Measurements from ENCODE around the gene NCLN.
"Not testable (repeated sequence)": the region's sequence is repeated elsewhere in the genome, so short reads cannot be mapped to it uniquely, and the experiment has no call there.

NCLN gene

GRCh38 chr19:3231288-3231687, 45.6 kb downstream of the NCLN start:
- H3K36me3 ChIP-seq (ENCODE audit: control insufficient read depth, insufficient read depth, low read length): no peaks in the 10 kb centered on the region
- H3K27ac ChIP-seq (ENCODE audit: insufficient read depth, low read depth, low read length, poor library complexity, severe bottlenecking): no peak overlapping the region
- WGBS, 2 experiments: 92 to 95% methylated on average over 1 of the region's 1 CpG
- no peaks in the 10 kb centered on the region for H3K9me3 ChIP-seq (ENCODE audit: control insufficient read depth, low read length)
- H3K4me1 ChIP-seq (ENCODE audit: control insufficient read depth, insufficient read depth, low read length): peaks cover 12% of the 10 kb centered on the region
- peaks cover 20% of the 10 kb centered on the region for H3K27me3 ChIP-seq (ENCODE audit: control insufficient read depth, insufficient read depth, low read length, poor library complexity, severe bottlenecking)
- no peak overlapping the region for H3K4me3 ChIP-seq (ENCODE audit: insufficient read depth, low read depth, low read length)

- no peaks in the 10 kb centered on the region for H3K36me3 ChIP-seq (ENCODE audit: control insufficient read depth, insufficient read depth, low read length)
- peaks cover 12% of the 10 kb centered on the region for H3K27me3 ChIP-seq (ENCODE audit: control insufficient read depth, insufficient read depth, low read length, poor library complexity, severe bottlenecking)
- no peak overlapping the region for H3K4me3 ChIP-seq (ENCODE audit: insufficient read depth, low read depth, low read length)
- no peaks in the 10 kb centered on the region for H3K9me3 ChIP-seq (ENCODE audit: control insufficient read depth, low read length)
- WGBS, 2 experiments: 92% methylated on average over 4 of the region's 4 CpGs
- peaks cover 6% of the 10 kb centered on the region for H3K4me1 ChIP-seq (ENCODE audit: control insufficient read depth, insufficient read depth, low read length)
- no peak overlapping the region for H3K27ac ChIP-seq (ENCODE audit: insufficient read depth, low read depth, low read length, poor library complexity, severe bottlenecking)
Observed at GRCh38 chr19:3233116-3233515, 47.4 kb downstream of the NCLN start.

- Histone ChIP-seq H3K27me3 (ENCODE audit: control insufficient read depth, insufficient read depth, low read length, poor library complexity, severe bottlenecking) (peaks cover 6% of the 10 kb centered on the region), H3K27ac (ENCODE audit: insufficient read depth, low read depth, low read length, poor library complexity, severe bottlenecking) (no peak overlapping the region), H3K4me1 (ENCODE audit: control insufficient read depth, insufficient read depth, low read length) (no peaks in the 10 kb centered on the region), H3K36me3 (ENCODE audit: control insufficient read depth, insufficient read depth, low read length) (no peaks in the 10 kb centered on the region), H3K9me3 (ENCODE audit: control insufficient read depth, low read length) (no peaks in the 10 kb centered on the region), H3K4me3 (ENCODE audit: insufficient read depth, low read depth, low read length) (no peak overlapping the region)
- WGBS, 2 experiments: 74 to 79% methylated on average over 4 of the region's 4 CpGs
Observed at GRCh38 chr19:3233831-3234230, 48.1 kb downstream of the NCLN start.

GRCh38 chr19:3234800-3235199, 49.1 kb downstream of the NCLN start:
- 56 to 61% methylated on average over 9 of the region's 9 CpGs for WGBS, 2 experiments
- Histone ChIP-seq H3K27me3 (ENCODE audit: control insufficient read depth, insufficient read depth, low read length, poor library complexity, severe bottlenecking) (no peaks in the 10 kb centered on the region), H3K4me3 (ENCODE audit: insufficient read depth, low read depth, low read length) (no peak overlapping the region), H3K27ac (ENCODE audit: insufficient read depth, low read depth, low read length, poor library complexity, severe bottlenecking) (no peak overlapping the region), H3K36me3 (ENCODE audit: control insufficient read depth, insufficient read depth, low read length) (no peaks in the 10 kb centered on the region), H3K9me3 (ENCODE audit: control insufficient read depth, low read length) (no peaks in the 10 kb centered on the region), H3K4me1 (ENCODE audit: control insufficient read depth, insufficient read depth, low read length) (no peaks in the 10 kb centered on the region)

GRCh38 chr19:3235604-3236003, 49.9 kb downstream of the NCLN start:
- WGBS, 2 experiments: 87 to 89% methylated on average over 2 of the region's 2 CpGs
- not testable (repeated sequence) for H3K9me3 ChIP-seq (ENCODE audit: control insufficient read depth, low read length); H3K4me3 ChIP-seq (ENCODE audit: insufficient read depth, low read depth, low read length); H3K36me3 ChIP-seq (ENCODE audit: control insufficient read depth, insufficient read depth, low read length); H3K27me3 ChIP-seq (ENCODE audit: control insufficient read depth, insufficient read depth, low read length, poor library complexity, severe bottlenecking); H3K27ac ChIP-seq (ENCODE audit: insufficient read depth, low read depth, low read length, poor library complexity, severe bottlenecking); H3K4me1 ChIP-seq (ENCODE audit: control insufficient read depth, insufficient read depth, low read length)

GRCh38 chr19:3236272-3236671, 50.5 kb downstream of the NCLN start:
- no peaks in the 10 kb centered on the region for H3K36me3 ChIP-seq (ENCODE audit: control insufficient read depth, insufficient read depth, low read length)
- no peaks in the 10 kb centered on the region for H3K9me3 ChIP-seq (ENCODE audit: control insufficient read depth, low read length)
- no peaks in the 10 kb centered on the region for H3K4me1 ChIP-seq (ENCODE audit: control insufficient read depth, insufficient read depth, low read length)
- 85 to 88% methylated on average over 4 of the region's 4 CpGs for WGBS, 2 experiments
- no peak overlapping the region for H3K27ac ChIP-seq (ENCODE audit: insufficient read depth, low read depth, low read length, poor library complexity, severe bottlenecking)
- H3K4me3 ChIP-seq (ENCODE audit: insufficient read depth, low read depth, low read length): no peak overlapping the region
- no peaks in the 10 kb centered on the region for H3K27me3 ChIP-seq (ENCODE audit: control insufficient read depth, insufficient read depth, low read length, poor library complexity, severe bottlenecking)

- Histone ChIP-seq H3K27ac (ENCODE audit: insufficient read depth, low read depth, low read length, poor library complexity, severe bottlenecking) (no peak overlapping the region), H3K36me3 (ENCODE audit: control insufficient read depth, insufficient read depth, low read length) (no peaks in the 10 kb centered on the region), H3K27me3 (ENCODE audit: control insufficient read depth, insufficient read depth, low read length, poor library complexity, severe bottlenecking) (no peaks in the 10 kb centered on the region), H3K9me3 (ENCODE audit: control insufficient read depth, low read length) (no peaks in the 10 kb centered on the region), H3K4me3 (ENCODE audit: insufficient read depth, low read depth, low read length) (no peak overlapping the region), H3K4me1 (ENCODE audit: control insufficient read depth, insufficient read depth, low read length) (no peaks in the 10 kb centered on the region)
- 92% methylated on average over 7 of the region's 7 CpGs for WGBS, 2 experiments
Observed at GRCh38 chr19:3238066-3238561, 52.4 kb downstream of the NCLN start.

- 84 to 85% methylated on average over 5 of the region's 5 CpGs for WGBS, 2 experiments
- no peak overlapping the region for H3K4me3 ChIP-seq (ENCODE audit: insufficient read depth, low read depth, low read length)
Observed at GRCh38 chr19:3239367-3239766, 53.6 kb downstream of the NCLN start.

GRCh38 chr19:3243819-3244700, 58.3 kb downstream of the NCLN start:
- 50 to 52% methylated on average over 23 of the region's 23 CpGs for WGBS, 2 experiments
- H3K27ac ChIP-seq (ENCODE audit: insufficient read depth, low read depth, low read length, poor library complexity, severe bottlenecking): no peak overlapping the region
- no peaks in the 10 kb centered on the region for H3K4me1 ChIP-seq (ENCODE audit: control insufficient read depth, insufficient read depth, low read length)
- no peak overlapping the region for H3K4me3 ChIP-seq (ENCODE audit: insufficient read depth, low read depth, low read length)
- H3K36me3 ChIP-seq (ENCODE audit: control insufficient read depth, insufficient read depth, low read length): no peaks in the 10 kb centered on the region
- no peaks in the 10 kb centered on the region for H3K9me3 ChIP-seq (ENCODE audit: control insufficient read depth, low read length)
- H3K27me3 ChIP-seq (ENCODE audit: control insufficient read depth, insufficient read depth, low read length, poor library complexity, severe bottlenecking): no peaks in the 10 kb centered on the region

More at GRCh38 chr19:3239367-3239766, 53.6 kb downstream of the NCLN start:
- no peak overlapping the region for H3K27ac ChIP-seq (ENCODE audit: insufficient read depth, low read depth, low read length, poor library complexity, severe bottlenecking)
- H3K27me3 ChIP-seq (ENCODE audit: control insufficient read depth, insufficient read depth, low read length, poor library complexity, severe bottlenecking): no peaks in the 10 kb centered on the region
- no peaks in the 10 kb centered on the region for H3K4me1 ChIP-seq (ENCODE audit: control insufficient read depth, insufficient read depth, low read length)
- no peaks in the 10 kb centered on the region for H3K36me3 ChIP-seq (ENCODE audit: control insufficient read depth, insufficient read depth, low read length)
- H3K9me3 ChIP-seq (ENCODE audit: control insufficient read depth, low read length): no peaks in the 10 kb centered on the region

GRCh38 chr19:3245050-3245449, 59.3 kb downstream of the NCLN start:
- no peak overlapping the region for H3K4me3 ChIP-seq (ENCODE audit: insufficient read depth, low read depth, low read length)
- no peaks in the 10 kb centered on the region for H3K27me3 ChIP-seq (ENCODE audit: control insufficient read depth, insufficient read depth, low read length, poor library complexity, severe bottlenecking)
- 93 to 94% methylated on average over 9 of the region's 9 CpGs for WGBS, 2 experiments
- no peaks in the 10 kb centered on the region for H3K36me3 ChIP-seq (ENCODE audit: control insufficient read depth, insufficient read depth, low read length)
- no peaks in the 10 kb centered on the region for H3K9me3 ChIP-seq (ENCODE audit: control insufficient read depth, low read length)
- no peak overlapping the region for H3K27ac ChIP-seq (ENCODE audit: insufficient read depth, low read depth, low read length, poor library complexity, severe bottlenecking)
- H3K4me1 ChIP-seq (ENCODE audit: control insufficient read depth, insufficient read depth, low read length): no peaks in the 10 kb centered on the region

Measured in ectodermal cell (in vitro differentiated cells).